Fibroblast of villous mesenchyme (primary cell): ENCODE data around the gene MAST4. TPM values are rescaled to one million over a fixed set of nuclear protein-coding genes. Genes with fewer than 3 reads are reported as not detected.

Experiments
- DNase-seq: peaks from one replicate; pipeline ENCODE4 v3.0.0-alpha.2; 2010; ENCODE audit warnings: low read depth
- H3K4me3 ChIP-seq: 2 replicates; pipeline ENCODE4 v1.5.1; 2011; ENCODE audit warnings: low read depth, mild to moderate bottlenecking, low read length
- CTCF ChIP-seq: IDR thresholded peaks from 2 replicates; pipeline ENCODE4 v1.5.1; 2012; ENCODE audit warnings: low read depth, mild to moderate bottlenecking, low read length; ENCODE audit not compliant: insufficient read depth
- total RNA-seq: library from RNA; depleted of rRNA; stranded (reverse); fragments of >200 nt; gene quantifications from 2 replicates; pipeline ENCODE4 v1.2.3, GENCODE V29; 2012

Gene MAST4
- total RNA-seq, 1 donor = 8.2 TPM

- H3K4me3 ChIP-seq = no peak overlapping the region
- no peak for DNase-seq
- no peak for TF ChIP-seq CTCF
These were observed 243.5 kb downstream of the MAST4 start for GRCh38 chr5:66839636-66840185.

GRCh38 chr5:66840511-66841013 lies 244.4 kb downstream of the MAST4 start:
- DNase-seq = no peak
- H3K4me3 ChIP-seq = no peak overlapping the region
- TF ChIP-seq CTCF = no peak

GRCh38 chr5:66841264-66841663 lies 245.1 kb downstream of the MAST4 start:
- no peak overlapping the region for H3K4me3 ChIP-seq
- no peak for TF ChIP-seq CTCF
- DNase-seq = no peak

- TF ChIP-seq CTCF = no peak
- no peak for DNase-seq
- H3K4me3 ChIP-seq = no peak overlapping the region
These were observed 246.3 kb downstream of the MAST4 start for GRCh38 chr5:66842540-66842939.

- DNase-seq = no peak
- TF ChIP-seq CTCF = no peak
- no peak overlapping the region for H3K4me3 ChIP-seq
These were observed 246.9 kb downstream of the MAST4 start for GRCh38 chr5:66843065-66843464.

- H3K4me3 ChIP-seq = no peak overlapping the region
- TF ChIP-seq CTCF = no peak
- no peak for DNase-seq
These were observed 252.8 kb downstream of the MAST4 start for GRCh38 chr5:66848749-66849641.
